CD14-positive monocyte (primary cell): ENCODE results near the gene CTNNA2. TPM values are rescaled to one million over a fixed set of nuclear protein-coding genes. Genes with fewer than 3 reads are reported as not detected.

Experiments
- DNase-seq, 3 donors: peaks; one replicate each; pipeline ENCODE4 v3.0.0-alpha.2; 2011 to 2022
- H2AFZ ChIP-seq: 2 replicates; pipeline ENCODE4 v1.6.0; 2012; ENCODE audit warnings: mild to moderate bottlenecking, low read depth, low read length, inconsistent platforms; ENCODE audit not compliant: insufficient read depth, poor library complexity, severe bottlenecking
- H3K27ac ChIP-seq, 2 donors: 1 replicate in 1 of 2; 2 replicates in 1 of 2; pipeline ENCODE4 v1.5.1; 2012 to 2013; ENCODE audit warnings: low read length in 2 of 2, control low read depth in 1 of 2, inconsistent platforms in 1 of 2, low read depth in 1 of 2, mild to moderate bottlenecking in 1 of 2
- H3K27me3 ChIP-seq, 2 donors: one replicate each; pipeline versions ENCODE4 v1.6.0 to v1.6.1; 2011 to 2013; ENCODE audit warnings: low read length in 2 of 2; ENCODE audit not compliant: control insufficient read depth in 2 of 2, insufficient read depth in 2 of 2
- H3K36me3 ChIP-seq, 2 donors: replicated peaks in 1 of 2; 1 replicate in 1 of 2; 2 replicates in 1 of 2; pipeline versions ENCODE4 v1.5.1 to v1.6.1; 2012 to 2013; ENCODE audit warnings: low read length in 2 of 2, control low read depth in 1 of 2, inconsistent platforms in 1 of 2, mild to moderate bottlenecking in 1 of 2; ENCODE audit not compliant: insufficient read depth in 2 of 2, control insufficient read depth in 1 of 2
- H3K4me1 ChIP-seq, 2 donors: 1 replicate in 1 of 2; 2 replicates in 1 of 2; pipeline versions ENCODE4 v1.5.1 to v1.6.1; 2012 to 2013; ENCODE audit warnings: low read length in 2 of 2, control low read depth in 1 of 2, inconsistent platforms in 1 of 2, mild to moderate bottlenecking in 1 of 2, moderate library complexity in 1 of 2; ENCODE audit not compliant: insufficient read depth in 2 of 2, control insufficient read depth in 1 of 2
- H3K4me2 ChIP-seq: replicated peaks from 2 replicates; pipeline ENCODE3; 2012; ENCODE audit warnings: low read length, moderate library complexity, mild to moderate bottlenecking; ENCODE audit not compliant: poor library complexity, severe bottlenecking; ENCODE audit errors: extremely low read depth
- H3K4me3 ChIP-seq, 3 experiments: fragments of 200-600 bp in 1 of 3; sonication (generic) in 1 of 3; replicated peaks in 1 of 3; 1 replicate in 2 of 3; 2 replicates in 1 of 3; pipeline ENCODE4 v1.5.1; 2011 to 2013; ENCODE audit warnings: low read length in 3 of 3, mild to moderate bottlenecking in 3 of 3, control low read depth in 2 of 3, low read depth in 2 of 3, inconsistent platforms in 1 of 3, moderate library complexity in 1 of 3
- H3K79me2 ChIP-seq: 2 replicates; pipeline ENCODE4 v1.6.0; 2012; ENCODE audit warnings: mild to moderate bottlenecking, control low read depth, inconsistent platforms, low read length, moderate library complexity; ENCODE audit not compliant: insufficient read depth
- H3K9ac ChIP-seq: 2 replicates; pipeline ENCODE4 v1.6.0; 2017; ENCODE audit warnings: low read length, mild to moderate bottlenecking; ENCODE audit not compliant: insufficient read depth, poor library complexity, severe bottlenecking
- H3K9me3 ChIP-seq, 2 donors: replicated peaks in 1 of 2; 1 replicate in 1 of 2; 2 replicates in 1 of 2; pipeline versions ENCODE4 v1.5.1 to v1.6.1; 2012 to 2013; ENCODE audit warnings: low read length in 2 of 2, control low read depth in 1 of 2; ENCODE audit not compliant: control insufficient read depth in 1 of 2, insufficient read depth in 1 of 2
- H4K20me1 ChIP-seq: 2 replicates; pipeline ENCODE4 v1.6.0; 2012; ENCODE audit warnings: mild to moderate bottlenecking, low read length, control low read depth, moderate library complexity; ENCODE audit not compliant: insufficient read depth
- H3K27ac Mint-ChIP-seq, 7 donors: one replicate each; pipeline ENCODE4 v1.8.0; 2020; ENCODE audit warnings: mild to moderate bottlenecking in 7 of 7, mixed read lengths in 7 of 7, moderate library complexity in 6 of 7, inconsistent platforms in 2 of 7
- H3K27me3 Mint-ChIP-seq, 3 donors: one replicate each; pipeline ENCODE4 v1.8.0; 2021 to 2022; ENCODE audit warnings: low read depth in 3 of 3, mild to moderate bottlenecking in 3 of 3, mixed read lengths in 3 of 3, moderate library complexity in 3 of 3, inconsistent platforms in 1 of 3
- H3K36me3 Mint-ChIP-seq, 2 donors: one replicate each; pipeline ENCODE4 v1.8.0; 2020; ENCODE audit warnings: mixed read lengths in 2 of 2, inconsistent platforms in 1 of 2, mild to moderate bottlenecking in 1 of 2
- H3K4me1 Mint-ChIP-seq: one replicate; pipeline ENCODE4 v1.8.0; 2020; ENCODE audit warnings: mild to moderate bottlenecking, mixed read lengths
- H3K4me3 Mint-ChIP-seq, 2 donors: one replicate each; pipeline ENCODE4 v1.8.0; 2020; ENCODE audit warnings: mild to moderate bottlenecking in 2 of 2, mixed read lengths in 2 of 2, moderate library complexity in 1 of 2
- H3K9me3 Mint-ChIP-seq, 7 donors: one replicate each; pipeline ENCODE4 v1.8.0; 2020 to 2022; ENCODE audit warnings: mixed read lengths in 7 of 7, mild to moderate bottlenecking in 6 of 7, moderate library complexity in 6 of 7, inconsistent platforms in 2 of 7
- WGBS: methylation state at CpG from one replicate; pipeline ENCODE4 v1.1.5; 2013; ENCODE audit warnings: missing lambda C conversion rate; ENCODE audit not compliant: insufficient coverage; 5-methylcytosine and 5-hydroxymethylcytosine counted together
- intact Hi-C, 2 donors: fragments of 100-400 bp; cut with micrococcal nuclease; formaldehyde crosslinking; loops; one replicate each; pipeline versions ENCODE4 v1.15.0 to v1.15.1; 2023
- polyA plus RNA-seq, 3 donors: library from polyadenylated mRNA; depleted of rRNA in 1 of 3; unstranded in 2 of 3; stranded (reverse) in 1 of 3; fragments of 300-500 nt in 2 of 3; fragments of >200 nt in 1 of 3; fragmentation: Illumina TruSeq in 2 of 3; gene quantifications; 1 replicate in 2 of 3; 2 replicates in 1 of 3; pipeline ENCODE4 v1.2.3, GENCODE V29; 2012 to 2021
- TF ChIP-seq, protein P1 (sequence below): fragments of 200-600 bp; IDR thresholded peaks from one replicate; pipeline ENCODE4 v1.8.0; 2022; ENCODE audit warnings: antibody characterized with exemption, mild to moderate bottlenecking

Gene CTNNA2
- polyA plus RNA-seq, 3 donors: not detected

DNA sequence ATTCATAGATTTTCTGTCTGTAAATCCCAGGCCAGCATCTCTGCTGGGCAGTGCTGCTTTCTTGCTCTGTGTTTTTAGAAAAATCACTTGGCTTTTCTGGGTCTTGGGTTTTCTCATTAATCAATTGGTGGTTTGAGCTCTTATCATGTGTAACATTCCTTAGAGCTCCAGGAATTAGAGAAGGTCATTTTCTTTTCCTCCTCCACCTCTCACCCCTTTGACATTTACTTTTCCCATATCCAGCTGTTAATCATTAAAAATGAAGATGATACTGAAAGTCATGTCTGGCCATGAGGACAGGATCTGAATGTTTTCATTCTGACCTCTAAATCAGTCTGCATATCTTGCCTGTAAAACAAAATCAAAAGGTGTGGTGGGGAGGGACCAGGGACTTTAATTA, 680.7 kb downstream of the CTNNA2 start:
- H3K4me1 ChIP-seq: no peaks in the 10 kb centered on the region
- H3K4me2 ChIP-seq: no peak overlapping the region
- H3K27ac ChIP-seq: no peak overlapping the region
- no peak overlapping the region for H3K4me3 ChIP-seq
- H3K9me3 Mint-ChIP-seq: peaks cover 0 to 5% (median 0%) of the 10 kb centered on the region in 7 donors
- H3K4me1 Mint-ChIP-seq: no peaks in the 10 kb centered on the region
- DNase-seq: no peak
- H3K36me3 ChIP-seq: no peaks in the 10 kb centered on the region
- H4K20me1 ChIP-seq: no peaks in the 10 kb centered on the region
- H3K79me2 ChIP-seq: no peaks in the 10 kb centered on the region
- H2AFZ ChIP-seq: no peak overlapping the region
- no peak overlapping the region for H3K4me3 Mint-ChIP-seq
- H3K27me3 ChIP-seq: no peaks in the 10 kb centered on the region
- peaks cover 0 to 3% of the 10 kb centered on the region in 2 donors for H3K9me3 ChIP-seq
- no peaks in the 10 kb centered on the region for H3K36me3 Mint-ChIP-seq
- TF ChIP-seq, protein P1, sequence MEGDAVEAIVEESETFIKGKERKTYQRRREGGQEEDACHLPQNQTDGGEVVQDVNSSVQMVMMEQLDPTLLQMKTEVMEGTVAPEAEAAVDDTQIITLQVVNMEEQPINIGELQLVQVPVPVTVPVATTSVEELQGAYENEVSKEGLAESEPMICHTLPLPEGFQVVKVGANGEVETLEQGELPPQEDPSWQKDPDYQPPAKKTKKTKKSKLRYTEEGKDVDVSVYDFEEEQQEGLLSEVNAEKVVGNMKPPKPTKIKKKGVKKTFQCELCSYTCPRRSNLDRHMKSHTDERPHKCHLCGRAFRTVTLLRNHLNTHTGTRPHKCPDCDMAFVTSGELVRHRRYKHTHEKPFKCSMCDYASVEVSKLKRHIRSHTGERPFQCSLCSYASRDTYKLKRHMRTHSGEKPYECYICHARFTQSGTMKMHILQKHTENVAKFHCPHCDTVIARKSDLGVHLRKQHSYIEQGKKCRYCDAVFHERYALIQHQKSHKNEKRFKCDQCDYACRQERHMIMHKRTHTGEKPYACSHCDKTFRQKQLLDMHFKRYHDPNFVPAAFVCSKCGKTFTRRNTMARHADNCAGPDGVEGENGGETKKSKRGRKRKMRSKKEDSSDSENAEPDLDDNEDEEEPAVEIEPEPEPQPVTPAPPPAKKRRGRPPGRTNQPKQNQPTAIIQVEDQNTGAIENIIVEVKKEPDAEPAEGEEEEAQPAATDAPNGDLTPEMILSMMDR: no peak
- intact Hi-C loops: no loop called here
- H3K27ac Mint-ChIP-seq: no peak overlapping the region
- no peak overlapping the region for H3K9ac ChIP-seq
- H3K27me3 Mint-ChIP-seq: peaks cover 0 to 4% (median 1%) of the 10 kb centered on the region in 3 donors

DNA sequence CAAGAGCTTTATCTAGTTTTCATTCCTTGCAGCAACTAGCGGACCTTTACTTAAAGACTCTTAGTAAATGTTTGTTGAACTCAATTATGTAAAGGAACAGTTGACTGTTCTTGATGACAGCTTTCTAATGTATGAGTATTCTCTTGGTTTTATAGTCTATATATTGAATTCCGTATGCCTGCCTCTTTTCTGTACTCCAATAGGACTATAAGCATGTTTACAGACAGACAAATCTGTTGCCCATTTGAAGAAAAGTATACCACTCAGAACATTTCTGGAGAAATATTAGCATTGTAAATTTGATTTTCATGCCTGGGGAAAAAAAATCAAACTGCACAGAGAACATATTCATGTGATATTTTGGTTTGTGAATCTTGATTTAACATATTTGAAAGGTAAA, 682.2 kb downstream of the CTNNA2 start:
- intact Hi-C loops: no loop called here
- TF ChIP-seq, protein P1: no peak
- H3K4me1 Mint-ChIP-seq: no peaks in the 10 kb centered on the region

More for the DNA sequence above, 682.2 kb downstream of the CTNNA2 start:
- H3K36me3 ChIP-seq: no peaks in the 10 kb centered on the region
- Mint-ChIP-seq H3K4me3 (no peak overlapping the region), H3K9me3 (peaks cover 0 to 3% (median 0%) of the 10 kb centered on the region in 7 donors), H3K36me3 (no peaks in the 10 kb centered on the region), H3K27ac (no peak overlapping the region), H3K27me3 (peaks cover 0 to 1% (median 1%) of the 10 kb centered on the region in 3 donors)
- H3K27me3 ChIP-seq: no peaks in the 10 kb centered on the region
- H3K79me2 ChIP-seq: no peaks in the 10 kb centered on the region
- no CpG with 5 or more reads among the region's 2 CpGs for WGBS
- DNase-seq: no peak
- no peak overlapping the region for H3K27ac ChIP-seq
- H3K4me2 ChIP-seq: no peak overlapping the region
- H3K9me3 ChIP-seq: peaks cover 0 to 3% of the 10 kb centered on the region in 2 donors
- no peak overlapping the region for H2AFZ ChIP-seq
- no peaks in the 10 kb centered on the region for H4K20me1 ChIP-seq
- no peak overlapping the region for H3K4me3 ChIP-seq
- no peak overlapping the region for H3K9ac ChIP-seq
- H3K4me1 ChIP-seq: no peaks in the 10 kb centered on the region
